Measurements from ENCODE around the gene TRPC4AP. TPM values are rescaled to one million over a fixed set of nuclear protein-coding genes. Genes with fewer than 3 reads are reported as not detected.

TRPC4AP gene
- total RNA-seq, 4 donors from 2014 or later: 58.4 to 67.4 (median 63.5) TPM

DNA sequence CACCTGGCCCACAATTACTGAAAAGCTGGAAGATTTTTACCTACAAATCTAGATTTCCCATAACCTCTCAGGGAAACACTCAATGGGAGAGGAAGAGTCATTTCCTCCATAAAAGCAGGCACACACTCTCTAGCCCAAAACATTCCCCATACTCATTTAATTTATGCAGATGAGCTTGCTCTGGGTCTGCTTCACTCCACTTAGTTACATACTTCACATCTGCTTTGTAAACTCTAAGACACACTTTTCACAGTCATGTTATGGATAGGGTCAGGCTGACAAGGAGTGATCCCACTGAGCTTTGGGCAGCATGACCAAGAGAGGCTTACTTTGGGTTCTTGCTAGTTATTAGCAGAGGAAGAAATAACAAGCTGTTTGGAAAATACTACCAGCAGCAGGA lies 27.4 kb downstream of the TRPC4AP start:
- no peak overlapping the region for H3K4me3 ChIP-seq
- no peaks in the 10 kb centered on the region for H3K9me3 ChIP-seq
- H3K27me3 ChIP-seq: no peaks in the 10 kb centered on the region
- H3K36me3 ChIP-seq: peaks cover 0 to 7% of the 10 kb centered on the region in 2 donors
- no peak overlapping the region for H3K27ac ChIP-seq
- intact Hi-C loops (cut with DNase I; ENCODE audit: low total_unique reads) (no loop called here), in situ Hi-C loops (cut with MboI; ENCODE audit: low sequenced_read_pairs in 4 of 4) (no loop called here)
- H3K4me1 ChIP-seq: peaks cover 25 to 30% of the 10 kb centered on the region in 2 donors
- no peak for DNase-seq
- no peak for TF ChIP-seq POLR2A (IDR thresholded peaks at IDR 0.05)
- TF ChIP-seq, protein P1, sequence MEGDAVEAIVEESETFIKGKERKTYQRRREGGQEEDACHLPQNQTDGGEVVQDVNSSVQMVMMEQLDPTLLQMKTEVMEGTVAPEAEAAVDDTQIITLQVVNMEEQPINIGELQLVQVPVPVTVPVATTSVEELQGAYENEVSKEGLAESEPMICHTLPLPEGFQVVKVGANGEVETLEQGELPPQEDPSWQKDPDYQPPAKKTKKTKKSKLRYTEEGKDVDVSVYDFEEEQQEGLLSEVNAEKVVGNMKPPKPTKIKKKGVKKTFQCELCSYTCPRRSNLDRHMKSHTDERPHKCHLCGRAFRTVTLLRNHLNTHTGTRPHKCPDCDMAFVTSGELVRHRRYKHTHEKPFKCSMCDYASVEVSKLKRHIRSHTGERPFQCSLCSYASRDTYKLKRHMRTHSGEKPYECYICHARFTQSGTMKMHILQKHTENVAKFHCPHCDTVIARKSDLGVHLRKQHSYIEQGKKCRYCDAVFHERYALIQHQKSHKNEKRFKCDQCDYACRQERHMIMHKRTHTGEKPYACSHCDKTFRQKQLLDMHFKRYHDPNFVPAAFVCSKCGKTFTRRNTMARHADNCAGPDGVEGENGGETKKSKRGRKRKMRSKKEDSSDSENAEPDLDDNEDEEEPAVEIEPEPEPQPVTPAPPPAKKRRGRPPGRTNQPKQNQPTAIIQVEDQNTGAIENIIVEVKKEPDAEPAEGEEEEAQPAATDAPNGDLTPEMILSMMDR (IDR thresholded peaks at IDR 0.05 in 4 of 5, conservative IDR thresholded peaks at IDR 0.05 in 1 of 5): no peak
- ATAC-seq: no peak

DNA sequence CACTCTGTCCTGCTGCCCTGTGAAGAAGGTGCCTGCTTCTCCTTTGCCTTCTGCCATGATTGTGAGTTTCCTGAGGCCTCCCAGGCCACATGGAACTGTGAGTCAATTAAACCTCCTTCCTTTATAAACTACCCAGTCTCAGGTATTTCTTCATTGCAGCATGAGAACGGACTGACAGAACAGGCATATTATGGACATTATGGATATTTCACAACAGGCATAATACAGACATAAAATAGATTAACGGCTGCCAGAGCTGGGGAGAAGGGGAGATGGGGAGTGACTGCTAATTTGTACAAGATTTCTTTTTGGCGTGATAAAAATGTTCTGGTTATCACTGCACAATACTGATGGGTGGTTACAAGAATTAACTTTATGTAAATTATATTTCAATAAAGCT lies 29.4 kb downstream of the TRPC4AP start:
- TF ChIP-seq POLR2A (IDR thresholded peaks at IDR 0.05): no peak
- TF ChIP-seq, protein P1 (IDR thresholded peaks at IDR 0.05 in 4 of 5, conservative IDR thresholded peaks at IDR 0.05 in 1 of 5): no peak
- H3K27me3 ChIP-seq: no peaks in the 10 kb centered on the region
- intact Hi-C loops (cut with DNase I; ENCODE audit: low total_unique reads) (no loop called here), in situ Hi-C loops (cut with MboI; ENCODE audit: low sequenced_read_pairs in 4 of 4) (no loop called here)
- peak overlapping the region in 1 of 4 donors; percentile 27 for H3K27ac ChIP-seq
- H3K4me1 ChIP-seq: peaks cover 28 to 33% of the 10 kb centered on the region in 2 donors
- no peak for ATAC-seq
- peaks cover 0 to 7% of the 10 kb centered on the region in 2 donors for H3K36me3 ChIP-seq
- H3K9me3 ChIP-seq: no peaks in the 10 kb centered on the region
- DNase-seq: no peak
- H3K4me3 ChIP-seq: no peak overlapping the region

DNA sequence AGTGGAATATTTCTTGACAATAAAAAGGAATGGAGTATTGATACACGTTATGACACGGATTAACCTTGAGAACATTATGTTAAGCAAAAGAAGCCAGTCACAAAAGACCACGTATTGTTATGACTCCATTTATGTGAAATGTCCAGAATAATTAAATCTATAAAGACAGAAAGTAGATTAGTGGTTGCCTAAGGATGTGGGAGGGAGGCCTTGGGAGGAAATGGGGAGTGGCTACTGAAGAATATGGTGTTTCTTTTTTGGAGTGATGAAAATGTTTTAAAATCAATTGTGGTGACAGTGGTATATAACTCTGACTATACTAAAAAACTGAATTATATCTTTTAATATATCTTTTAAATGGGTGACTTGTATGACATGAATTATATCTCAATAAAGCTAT lies 30.1 kb downstream of the TRPC4AP start:
- Histone ChIP-seq H3K27me3 (no peaks in the 10 kb centered on the region), H3K36me3 (peaks cover 0 to 2% of the 10 kb centered on the region in 2 donors), H3K9me3 (no peaks in the 10 kb centered on the region), H3K27ac (peak overlapping the region in 1 of 4 donors; percentile 27), H3K4me3 (no peak overlapping the region), H3K4me1 (peaks cover 32 to 33% of the 10 kb centered on the region in 2 donors)
- in situ Hi-C loops (cut with MboI; ENCODE audit: low sequenced_read_pairs in 4 of 4): no loop called here
- TF ChIP-seq, protein P1 (IDR thresholded peaks at IDR 0.05 in 4 of 5, conservative IDR thresholded peaks at IDR 0.05 in 1 of 5): no peak
- no peak for TF ChIP-seq POLR2A (IDR thresholded peaks at IDR 0.05)
- ATAC-seq (no peak), DNase-seq (no peak)
- intact Hi-C loops (cut with DNase I; ENCODE audit: low total_unique reads): no loop called here

DNA sequence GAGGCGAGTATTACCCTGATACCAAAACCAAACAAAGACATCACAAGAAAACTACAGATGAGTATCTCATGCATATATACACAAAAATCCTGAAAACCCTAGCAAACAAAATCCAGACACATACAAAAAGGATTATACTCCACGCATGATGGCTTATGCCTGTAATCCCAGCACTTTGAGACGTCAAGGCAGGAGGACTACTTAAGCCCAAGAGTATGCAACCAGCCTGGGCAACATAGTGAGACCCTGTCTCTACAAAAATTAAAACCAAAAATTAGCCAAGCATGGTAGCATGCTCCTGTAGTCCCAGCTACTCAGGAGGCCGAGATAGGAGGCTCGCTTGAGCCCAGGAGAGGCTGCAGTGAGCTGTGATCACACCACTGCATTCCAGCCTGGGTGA lies 32.4 kb downstream of the TRPC4AP start:
- ATAC-seq (no peak), DNase-seq (no peak)
- intact Hi-C loops (cut with DNase I; ENCODE audit: low total_unique reads) (no loop called here), in situ Hi-C loops (cut with MboI; ENCODE audit: low sequenced_read_pairs in 4 of 4) (no loop called here)
- H3K27ac ChIP-seq: no peak overlapping the region
- no peak overlapping the region for H3K4me3 ChIP-seq
- H3K36me3 ChIP-seq: peaks cover 0 to 9% of the 10 kb centered on the region in 2 donors
- TF ChIP-seq POLR2A (IDR thresholded peaks at IDR 0.05): no peak
- TF ChIP-seq, protein P1 (IDR thresholded peaks at IDR 0.05 in 4 of 5, conservative IDR thresholded peaks at IDR 0.05 in 1 of 5): no peak
- H3K4me1 ChIP-seq: peaks cover 30% of the 10 kb centered on the region in 2 donors
- no peaks in the 10 kb centered on the region for H3K27me3 ChIP-seq
- no peaks in the 10 kb centered on the region for H3K9me3 ChIP-seq

DNA sequence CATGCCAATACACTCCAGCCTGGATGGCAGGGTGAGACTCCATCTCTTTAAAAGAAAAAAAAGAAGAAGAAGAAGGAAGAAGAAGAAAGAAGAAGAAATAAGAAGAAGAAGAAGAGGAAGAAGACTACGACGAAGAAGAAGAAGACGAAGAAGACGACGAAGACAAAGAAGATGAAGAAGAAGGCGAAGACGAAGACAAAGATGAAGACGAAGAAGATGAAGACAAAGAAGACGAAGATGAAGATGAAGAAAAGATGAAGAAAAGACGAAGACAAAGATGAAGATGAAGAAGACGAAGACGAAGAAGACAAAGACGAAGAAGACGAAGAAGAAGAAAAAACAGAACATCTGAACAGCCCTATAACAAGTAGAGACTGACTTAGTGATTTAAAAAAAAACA lies 33.0 kb downstream of the TRPC4AP start:
- no peak for ATAC-seq
- DNase-seq: no peak
- TF ChIP-seq, protein P1 (IDR thresholded peaks at IDR 0.05 in 4 of 5, conservative IDR thresholded peaks at IDR 0.05 in 1 of 5): no peak
- TF ChIP-seq POLR2A (IDR thresholded peaks at IDR 0.05): no peak
- no peak overlapping the region for H3K4me3 ChIP-seq
- H3K4me1 ChIP-seq: peaks cover 30 to 34% of the 10 kb centered on the region in 2 donors
- no peak overlapping the region for H3K27ac ChIP-seq
- peaks cover 0 to 9% of the 10 kb centered on the region in 2 donors for H3K36me3 ChIP-seq
- in situ Hi-C loops (cut with MboI; ENCODE audit: low sequenced_read_pairs in 4 of 4): no loop called here
- no peaks in the 10 kb centered on the region for H3K9me3 ChIP-seq
- intact Hi-C loops (cut with DNase I; ENCODE audit: low total_unique reads): no loop called here
- no peaks in the 10 kb centered on the region for H3K27me3 ChIP-seq

All from gastrocnemius medialis (tissue), 4 donors.